ENCODE results near the gene G6PD. TPM values are rescaled to one million over a fixed set of nuclear protein-coding genes. Genes with fewer than 3 reads are reported as not detected.

Gene G6PD
- total and polyA plus RNA-seq, 2 donors (not counting 3 experiments of a cell fraction or from before 2014, with no cell fraction given) = 155 to 159 TPM

DNA sequence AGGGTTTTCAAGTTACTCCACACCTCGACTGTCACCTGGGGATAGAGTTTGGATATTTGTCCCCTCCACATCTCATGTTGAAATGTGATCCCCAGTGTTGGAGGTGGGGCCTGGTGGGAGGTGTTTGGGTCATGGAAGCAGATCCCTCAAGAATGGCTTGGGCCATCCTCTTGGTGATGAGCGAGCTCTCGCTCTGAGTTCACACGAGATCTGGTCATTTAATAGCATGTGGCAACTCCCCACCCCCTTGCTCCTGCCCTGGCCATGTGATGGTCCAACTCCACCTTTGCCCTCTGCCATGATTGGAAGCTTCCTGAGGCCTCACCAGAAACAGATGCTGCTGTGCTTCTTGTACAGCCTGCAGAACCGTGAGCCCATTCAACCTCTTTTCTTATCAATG, 46.6 kb upstream of the G6PD start:
- H3K9me1 ChIP-seq (replicated peaks; ENCODE audit: control insufficient read depth, extremely low read depth, insufficient read depth, low read length) = no peaks in the 10 kb centered on the region
- no peak for DNase-seq (ENCODE audit: low read depth, low spot score)
- intact Hi-C loops (cut with micrococcal nuclease) (no loop called here), dilution Hi-C loops (cut with MboI; ENCODE audit: extremely low pct_ligation_motif_present, low sequenced_read_pairs) (no loop called here)
- FAIRE-seq = no peak
- CTCF ChIA-PET = no interaction called here
- H3K4me1 ChIP-seq (ENCODE audit: control insufficient read depth, extremely low read depth, insufficient read depth, low read length) = no peaks in the 10 kb centered on the region
- H3K27ac ChIP-seq (ENCODE audit: insufficient read depth, low read depth, low read length) = no peak overlapping the region
- no peak overlapping the region for H3K4me3 ChIP-seq (replicated peaks in 1 of 3; ENCODE audit: insufficient read depth in 1 of 3, low read depth in 1 of 3, low read length in 3 of 3)
- H3K9ac ChIP-seq (replicated peaks; ENCODE audit: extremely low read depth, insufficient read depth, low read length) = no peak overlapping the region
- POLR2A ChIA-PET = no interaction called here
- H4K20me1 ChIP-seq (replicated peaks; ENCODE audit: control insufficient read depth, extremely low read depth, insufficient read depth, low read length) = no peaks in the 10 kb centered on the region
- H3K36me3 ChIP-seq (ENCODE audit: control insufficient read depth in 2 of 2, extremely low read depth in 1 of 2, insufficient read depth in 2 of 2, low read length in 2 of 2) = no peaks in the 10 kb centered on the region
- BruUV-seq (replicated peaks) = no TSS peak
- peaks cover 5 to 13% of the 10 kb centered on the region in 2 experiments for H3K27me3 ChIP-seq (ENCODE audit: control insufficient read depth in 2 of 2, insufficient read depth in 2 of 2, low read length in 2 of 2)
- no peak overlapping the region for H2AFZ ChIP-seq (ENCODE audit: low read depth, low read length)
- no peaks in the 10 kb centered on the region for H3K9me3 ChIP-seq (replicated peaks; ENCODE audit: control insufficient read depth, insufficient read depth, low read length)
- no peaks in the 10 kb centered on the region for H3K79me2 ChIP-seq (ENCODE audit: control insufficient read depth, insufficient read depth, low read length)
- TF ChIP-seq POLR2AphosphoS5 (IDR thresholded peaks at IDR 0.05; ENCODE audit: insufficient read depth, low read depth, low read length) (no peak), GATA2 (IDR thresholded peaks at IDR 0.05; ENCODE audit: insufficient read depth, insufficient read length, low read depth, low read length) (no peak), EZH2 (IDR thresholded peaks at IDR 0.05; ENCODE audit: borderline replicate concordance, low read depth, low read length, severe bottlenecking) (no peak), FOS (IDR thresholded peaks at IDR 0.05; ENCODE audit: borderline replicate concordance, insufficient read depth, low read length) (no peak), POLR2A (IDR thresholded peaks at IDR 0.05; ENCODE audit: low read depth, low read length) (no peak), JUN (IDR thresholded peaks at IDR 0.05; ENCODE audit: borderline replicate concordance, insufficient read depth, insufficient read length, low read depth) (no peak), MAX (IDR thresholded peaks at IDR 0.05; ENCODE audit: insufficient read depth, insufficient read length) (no peak), CTCF (IDR thresholded peaks at IDR 0.05; ENCODE audit: extremely low read depth in 1 of 2, insufficient read depth in 1 of 2, low read depth in 1 of 2, low read length in 2 of 2) (no peak), MYC (IDR thresholded peaks at IDR 0.05; ENCODE audit: low read depth, low read length) (no peak)
- H3K4me2 ChIP-seq (ENCODE audit: insufficient read depth, low read length) = no peak overlapping the region
